ENCODE data around the gene EXOC6.

EXOC6 gene

DNA sequence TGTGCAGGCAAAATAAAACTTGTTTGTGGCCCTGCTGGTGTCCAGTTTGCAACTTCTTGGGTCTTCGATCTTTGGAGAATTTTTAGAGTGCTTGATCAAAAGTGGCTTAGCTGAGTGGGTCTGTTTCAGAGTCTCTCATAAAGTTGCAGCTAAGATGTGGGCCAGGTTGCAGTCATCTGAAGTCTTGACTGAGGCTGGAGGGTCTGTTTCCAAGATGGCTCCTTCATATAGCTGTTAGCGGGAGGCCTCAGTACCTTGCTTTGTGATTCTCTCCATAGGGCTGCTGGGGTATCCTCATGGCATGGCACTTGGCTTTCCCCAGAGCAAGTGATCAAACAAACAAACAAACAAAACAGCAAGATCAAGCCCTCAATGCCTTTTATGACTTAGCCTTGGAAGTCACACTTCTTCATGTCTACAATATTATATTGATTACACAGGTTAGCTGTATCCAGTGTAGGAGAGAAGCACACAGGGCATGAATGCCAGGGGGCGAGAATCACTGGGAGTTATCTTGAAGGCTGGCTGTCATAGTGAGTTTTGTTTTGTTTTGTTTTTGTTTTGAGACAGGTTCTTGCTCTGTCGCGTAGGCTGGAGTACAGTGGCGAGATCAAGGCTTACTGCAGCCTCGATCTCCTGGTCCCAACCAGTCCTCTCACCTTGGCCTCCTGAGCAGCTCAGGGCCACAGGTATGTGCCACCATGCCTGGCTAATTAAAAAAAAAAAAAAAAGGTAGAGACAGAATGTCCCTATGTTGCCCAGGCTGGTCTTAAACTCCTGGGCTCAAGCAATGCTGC lies 235.6 kb downstream of the EXOC6 start:
- Histone ChIP-seq H3K27ac (ENCODE audit: extremely low read depth, low read depth, low read length) (no peak overlapping the region), H3K36me3 (ENCODE audit: control insufficient read depth in 2 of 2, insufficient read depth in 1 of 2, low read length in 2 of 2) (no peaks in the 10 kb centered on the region), H3K9me3 (ENCODE audit: control insufficient read depth, insufficient read depth, low read depth, low read length) (no peaks in the 10 kb centered on the region), H3K4me3 (ENCODE audit: low read depth, low read length) (no peak overlapping the region), H3K4me1 (ENCODE audit: control insufficient read depth, insufficient read depth, low read length) (no peaks in the 10 kb centered on the region)
- ChIA-PET CTCF (interaction anchor here (0.6 to 0.9 kb wide), 3 partner anchors 14 to 201 kb away, joined by 3 read pairs; no protein-coding TSS in a partner anchor), POLR2A (no interaction called here)
- TF ChIP-seq, protein P1, sequence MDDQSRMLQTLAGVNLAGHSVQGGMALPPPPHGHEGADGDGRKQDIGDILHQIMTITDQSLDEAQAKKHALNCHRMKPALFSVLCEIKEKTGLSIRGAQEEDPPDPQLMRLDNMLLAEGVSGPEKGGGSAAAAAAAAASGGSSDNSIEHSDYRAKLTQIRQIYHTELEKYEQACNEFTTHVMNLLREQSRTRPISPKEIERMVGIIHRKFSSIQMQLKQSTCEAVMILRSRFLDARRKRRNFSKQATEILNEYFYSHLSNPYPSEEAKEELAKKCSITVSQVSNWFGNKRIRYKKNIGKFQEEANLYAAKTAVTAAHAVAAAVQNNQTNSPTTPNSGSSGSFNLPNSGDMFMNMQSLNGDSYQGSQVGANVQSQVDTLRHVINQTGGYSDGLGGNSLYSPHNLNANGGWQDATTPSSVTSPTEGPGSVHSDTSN (CRISPR knock-in tag; IDR thresholded peaks at IDR 0.05) = no peak
- TF ChIP-seq ZNF596 (tag by site-specific recombination; IDR thresholded peaks at IDR 0.05) (no peak), HOXC10 (CRISPR knock-in tag; IDR thresholded peaks at IDR 0.05) (no peak), ZNF670 (tag by site-specific recombination; IDR thresholded peaks at IDR 0.05; ENCODE audit: low read depth) (no peak), ZNF521 (tag by site-specific recombination; IDR thresholded peaks at IDR 0.05) (no peak), ZFHX2 (tag by site-specific recombination; conservative IDR thresholded peaks at IDR 0.05) (no peak), ZNF121 (tag by site-specific recombination; IDR thresholded peaks at IDR 0.05) (no peak), ZNF549 (tag by site-specific recombination; IDR thresholded peaks at IDR 0.05) (no peak), ZNF48 (tag by site-specific recombination; IDR thresholded peaks at IDR 0.05) (no peak), ZNF239 (tag by site-specific recombination; IDR thresholded peaks at IDR 0.05) (no peak), ZNF843 (tag by site-specific recombination; IDR thresholded peaks at IDR 0.05) (no peak), SCRT2 (tag by site-specific recombination; IDR thresholded peaks at IDR 0.05) (no peak), ZNF544 (tag by site-specific recombination; IDR thresholded peaks at IDR 0.05) (no peak), IKZF3 (tag by site-specific recombination; IDR thresholded peaks at IDR 0.05) (no peak)
- TF ChIP-seq, protein P2, sequence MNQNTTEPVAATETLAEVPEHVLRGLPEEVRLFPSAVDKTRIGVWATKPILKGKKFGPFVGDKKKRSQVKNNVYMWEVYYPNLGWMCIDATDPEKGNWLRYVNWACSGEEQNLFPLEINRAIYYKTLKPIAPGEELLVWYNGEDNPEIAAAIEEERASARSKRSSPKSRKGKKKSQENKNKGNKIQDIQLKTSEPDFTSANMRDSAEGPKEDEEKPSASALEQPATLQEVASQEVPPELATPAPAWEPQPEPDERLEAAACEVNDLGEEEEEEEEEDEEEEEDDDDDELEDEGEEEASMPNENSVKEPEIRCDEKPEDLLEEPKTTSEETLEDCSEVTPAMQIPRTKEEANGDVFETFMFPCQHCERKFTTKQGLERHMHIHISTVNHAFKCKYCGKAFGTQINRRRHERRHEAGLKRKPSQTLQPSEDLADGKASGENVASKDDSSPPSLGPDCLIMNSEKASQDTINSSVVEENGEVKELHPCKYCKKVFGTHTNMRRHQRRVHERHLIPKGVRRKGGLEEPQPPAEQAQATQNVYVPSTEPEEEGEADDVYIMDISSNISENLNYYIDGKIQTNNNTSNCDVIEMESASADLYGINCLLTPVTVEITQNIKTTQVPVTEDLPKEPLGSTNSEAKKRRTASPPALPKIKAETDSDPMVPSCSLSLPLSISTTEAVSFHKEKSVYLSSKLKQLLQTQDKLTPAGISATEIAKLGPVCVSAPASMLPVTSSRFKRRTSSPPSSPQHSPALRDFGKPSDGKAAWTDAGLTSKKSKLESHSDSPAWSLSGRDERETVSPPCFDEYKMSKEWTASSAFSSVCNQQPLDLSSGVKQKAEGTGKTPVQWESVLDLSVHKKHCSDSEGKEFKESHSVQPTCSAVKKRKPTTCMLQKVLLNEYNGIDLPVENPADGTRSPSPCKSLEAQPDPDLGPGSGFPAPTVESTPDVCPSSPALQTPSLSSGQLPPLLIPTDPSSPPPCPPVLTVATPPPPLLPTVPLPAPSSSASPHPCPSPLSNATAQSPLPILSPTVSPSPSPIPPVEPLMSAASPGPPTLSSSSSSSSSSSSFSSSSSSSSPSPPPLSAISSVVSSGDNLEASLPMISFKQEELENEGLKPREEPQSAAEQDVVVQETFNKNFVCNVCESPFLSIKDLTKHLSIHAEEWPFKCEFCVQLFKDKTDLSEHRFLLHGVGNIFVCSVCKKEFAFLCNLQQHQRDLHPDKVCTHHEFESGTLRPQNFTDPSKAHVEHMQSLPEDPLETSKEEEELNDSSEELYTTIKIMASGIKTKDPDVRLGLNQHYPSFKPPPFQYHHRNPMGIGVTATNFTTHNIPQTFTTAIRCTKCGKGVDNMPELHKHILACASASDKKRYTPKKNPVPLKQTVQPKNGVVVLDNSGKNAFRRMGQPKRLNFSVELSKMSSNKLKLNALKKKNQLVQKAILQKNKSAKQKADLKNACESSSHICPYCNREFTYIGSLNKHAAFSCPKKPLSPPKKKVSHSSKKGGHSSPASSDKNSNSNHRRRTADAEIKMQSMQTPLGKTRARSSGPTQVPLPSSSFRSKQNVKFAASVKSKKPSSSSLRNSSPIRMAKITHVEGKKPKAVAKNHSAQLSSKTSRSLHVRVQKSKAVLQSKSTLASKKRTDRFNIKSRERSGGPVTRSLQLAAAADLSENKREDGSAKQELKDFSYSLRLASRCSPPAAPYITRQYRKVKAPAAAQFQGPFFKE (tag by site-specific recombination; IDR thresholded peaks at IDR 0.05; ENCODE audit: borderline replicate concordance) = no peak
- TF ChIP-seq, protein P3, sequence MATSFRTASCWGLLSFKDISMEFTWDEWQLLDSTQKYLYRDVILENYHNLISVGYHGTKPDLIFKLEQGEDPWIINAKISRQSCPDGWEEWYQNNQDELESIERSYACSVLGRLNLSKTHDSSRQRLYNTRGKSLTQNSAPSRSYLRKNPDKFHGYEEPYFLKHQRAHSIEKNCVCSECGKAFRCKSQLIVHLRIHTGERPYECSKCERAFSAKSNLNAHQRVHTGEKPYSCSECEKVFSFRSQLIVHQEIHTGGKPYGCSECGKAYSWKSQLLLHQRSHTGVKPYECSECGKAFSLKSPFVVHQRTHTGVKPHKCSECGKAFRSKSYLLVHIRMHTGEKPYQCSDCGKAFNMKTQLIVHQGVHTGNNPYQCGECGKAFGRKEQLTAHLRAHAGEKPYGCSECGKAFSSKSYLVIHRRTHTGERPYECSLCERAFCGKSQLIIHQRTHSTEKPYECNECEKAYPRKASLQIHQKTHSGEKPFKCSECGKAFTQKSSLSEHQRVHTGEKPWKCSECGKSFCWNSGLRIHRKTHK (tag by site-specific recombination; IDR thresholded peaks at IDR 0.05) = no peak
- TF ChIP-seq, protein P4, sequence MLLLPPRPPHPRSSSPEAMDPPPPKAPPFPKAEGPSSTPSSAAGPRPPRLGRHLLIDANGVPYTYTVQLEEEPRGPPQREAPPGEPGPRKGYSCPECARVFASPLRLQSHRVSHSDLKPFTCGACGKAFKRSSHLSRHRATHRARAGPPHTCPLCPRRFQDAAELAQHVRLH (tag by site-specific recombination; IDR thresholded peaks at IDR 0.05) = no peak

Data from HEK293 (cell line).